HL-60 (cell line): Measurements from ENCODE around the gene OR5T3.
"Not testable (repeated sequence)": the region's sequence is repeated elsewhere in the genome, so short reads cannot be mapped to it uniquely, and the experiment has no call there.

Source experiments
- DNase-seq, 2 experiments: peaks; one replicate each; pipeline ENCODE4 v3.0.0-alpha.2; 2010 to 2020; ENCODE audit warnings: low read depth in 1 of 2, low spot score in 1 of 2
- H3K27ac ChIP-seq: fragments of 250-450 bp; sonication (Bioruptor Pico); replicated peaks from 2 replicates; pipeline ENCODE4 v1.5.1; 2020; ENCODE audit warnings: mild to moderate bottlenecking, moderate library complexity
- H3K27me3 ChIP-seq: fragments of 250-450 bp; sonication (Bioruptor Pico); 2 replicates; pipeline ENCODE4 v1.5.1; 2021; ENCODE audit warnings: mild to moderate bottlenecking, moderate library complexity; ENCODE audit not compliant: insufficient read depth, poor library complexity, severe bottlenecking
- H3K4me3 ChIP-seq: replicated peaks from 2 replicates; pipeline ENCODE4 v1.5.1; 2011; ENCODE audit warnings: mild to moderate bottlenecking, control low read depth, low read length; ENCODE audit not compliant: insufficient read depth
- GABPA ChIP-seq: IDR thresholded peaks from 2 replicates; pipeline ENCODE4 v1.6.1; 2012; ENCODE audit warnings: low read depth
- POLR2AphosphoS5 ChIP-seq: IDR thresholded peaks from 2 replicates; pipeline ENCODE4 v1.6.1; 2012; ENCODE audit warnings: low read depth
- REST ChIP-seq: IDR thresholded peaks from 2 replicates; pipeline ENCODE4 v1.6.1; 2012; ENCODE audit warnings: low read depth; ENCODE audit not compliant: insufficient replicate concordance
- SPI1 ChIP-seq: IDR thresholded peaks from 2 replicates; pipeline ENCODE4 v1.6.1; 2012; ENCODE audit warnings: low read depth, mild to moderate bottlenecking, borderline replicate concordance
- long read RNA-seq: library from polyadenylated mRNA; unstranded; transcript quantifications from one replicate; pipeline ENCODE4 v2.0.0, GENCODE V29; 2020
- TF ChIP-seq, protein P1 (sequence below): IDR thresholded peaks from one replicate; pipeline ENCODE4 v1.5.1; 2011; ENCODE audit warnings: low read length, control low read depth, inconsistent platforms; ENCODE audit not compliant: insufficient read depth

OR5T3 gene
- long read RNA-seq = 0 reads

DNA sequence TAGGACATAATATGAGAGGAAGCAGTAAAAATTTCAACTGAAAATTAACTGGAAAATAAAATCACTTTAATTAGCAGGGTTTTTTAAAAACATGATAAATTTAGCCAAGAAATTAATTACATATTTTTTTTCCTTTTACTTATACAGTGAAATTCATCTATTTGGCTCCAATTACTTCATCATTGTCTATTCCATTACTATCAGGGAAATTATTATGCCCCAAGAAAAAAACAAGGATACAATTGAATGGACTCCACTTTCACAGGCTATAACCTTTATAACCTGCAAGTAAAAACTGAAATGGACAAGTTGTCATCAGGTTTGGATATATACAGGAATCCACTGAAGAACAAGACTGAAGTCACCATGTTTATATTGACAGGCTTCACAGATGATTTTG lies at the start of gene OR5T3:
Gene OR5T3 (plus strand): TSS at position 301 of the 400 bp plus-strand sequence. CDS start 0 bp downstream, at position 301.
- no peak for DNase-seq
- TF ChIP-seq SPI1 (no peak), POLR2AphosphoS5 (no peak), GABPA (no peak), REST (no peak)
- TF ChIP-seq, protein P1, sequence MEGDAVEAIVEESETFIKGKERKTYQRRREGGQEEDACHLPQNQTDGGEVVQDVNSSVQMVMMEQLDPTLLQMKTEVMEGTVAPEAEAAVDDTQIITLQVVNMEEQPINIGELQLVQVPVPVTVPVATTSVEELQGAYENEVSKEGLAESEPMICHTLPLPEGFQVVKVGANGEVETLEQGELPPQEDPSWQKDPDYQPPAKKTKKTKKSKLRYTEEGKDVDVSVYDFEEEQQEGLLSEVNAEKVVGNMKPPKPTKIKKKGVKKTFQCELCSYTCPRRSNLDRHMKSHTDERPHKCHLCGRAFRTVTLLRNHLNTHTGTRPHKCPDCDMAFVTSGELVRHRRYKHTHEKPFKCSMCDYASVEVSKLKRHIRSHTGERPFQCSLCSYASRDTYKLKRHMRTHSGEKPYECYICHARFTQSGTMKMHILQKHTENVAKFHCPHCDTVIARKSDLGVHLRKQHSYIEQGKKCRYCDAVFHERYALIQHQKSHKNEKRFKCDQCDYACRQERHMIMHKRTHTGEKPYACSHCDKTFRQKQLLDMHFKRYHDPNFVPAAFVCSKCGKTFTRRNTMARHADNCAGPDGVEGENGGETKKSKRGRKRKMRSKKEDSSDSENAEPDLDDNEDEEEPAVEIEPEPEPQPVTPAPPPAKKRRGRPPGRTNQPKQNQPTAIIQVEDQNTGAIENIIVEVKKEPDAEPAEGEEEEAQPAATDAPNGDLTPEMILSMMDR = no peak
- no peak within 1 kb of the TSS for H3K4me3 ChIP-seq
- no peaks in the 10 kb centered on the region for H3K27me3 ChIP-seq
- no peak within 1 kb of the TSS for H3K27ac ChIP-seq

DNA sequence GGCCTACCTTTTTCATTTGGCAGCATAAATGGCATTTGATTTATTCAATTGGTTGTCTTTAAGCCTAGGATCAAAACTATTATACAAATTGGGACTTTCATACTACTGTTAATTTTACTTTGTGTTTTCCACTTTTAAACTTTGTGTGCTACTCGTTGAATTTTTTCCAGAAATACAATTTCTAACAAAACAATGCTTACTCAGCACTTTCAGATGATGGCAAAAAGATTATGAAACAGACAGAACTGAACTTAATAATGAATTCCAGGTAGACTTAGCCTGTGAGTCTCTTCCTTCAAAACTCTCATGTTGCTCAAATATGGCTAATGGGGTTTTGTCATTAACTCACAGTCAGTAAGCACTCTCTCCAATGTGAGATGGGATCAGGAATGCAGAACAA lies 44.3 kb upstream of the OR5T3 start:
- Histone ChIP-seq H3K27me3 (no peaks in the 10 kb centered on the region), H3K4me3 (no peak overlapping the region), H3K27ac (no peak overlapping the region)
- no peak for DNase-seq
- TF ChIP-seq REST (no peak), GABPA (no peak), SPI1 (no peak), POLR2AphosphoS5 (no peak)
- TF ChIP-seq, protein P1 = no peak

GRCh38 chr11:56214537-56214936 lies 37.5 kb upstream of the OR5T3 start:
- Histone ChIP-seq H3K27me3 (no peaks in the 10 kb centered on the region), H3K27ac (no peak overlapping the region), H3K4me3 (no peak overlapping the region)
- no peak for DNase-seq
- TF ChIP-seq SPI1 (no peak), REST (no peak), POLR2AphosphoS5 (no peak), GABPA (no peak)
- TF ChIP-seq, protein P1 = no peak

- H3K27me3 ChIP-seq, DNase-seq: not testable (repeated sequence)
These were observed 32.3 kb upstream of the OR5T3 start for GRCh38 chr11:56219735-56220134.

More at GRCh38 chr11:56219735-56220134, 32.3 kb upstream of the OR5T3 start:
- H3K4me3 ChIP-seq, H3K27ac ChIP-seq: not testable (repeated sequence)
